H1 (cell line): Measurements from ENCODE around the gene IGLL1. TPM values are rescaled to one million over a fixed set of nuclear protein-coding genes. Genes with fewer than 3 reads are reported as not detected.

Experiments
- KDM5A ChIP-seq: fragments of 200-600 bp; IDR thresholded peaks from 2 replicates; pipeline ENCODE4 v1.7.1; 2012; ENCODE audit warnings: mild to moderate bottlenecking, low read length, inconsistent platforms, mixed read lengths
- RXRA ChIP-seq: IDR thresholded peaks from 2 replicates; pipeline ENCODE4 v1.6.1; 2011; ENCODE audit warnings: low read depth, mild to moderate bottlenecking, low read length, moderate library complexity; ENCODE audit not compliant: insufficient read depth
- SIX5 ChIP-seq: IDR thresholded peaks from 2 replicates; pipeline ENCODE4 v1.6.1; 2011; ENCODE audit warnings: mild to moderate bottlenecking, low read depth, low read length
- TAF1 ChIP-seq: IDR thresholded peaks from 2 replicates; pipeline ENCODE4 v1.6.1; 2011; ENCODE audit warnings: mild to moderate bottlenecking, low read depth, low read length
- TCF12 ChIP-seq: IDR thresholded peaks from 2 replicates; pipeline ENCODE4 v1.6.1; 2011; ENCODE audit warnings: low read depth, mild to moderate bottlenecking, low read length
- polyA plus RNA-seq, 7 experiments: library from polyadenylated mRNA; depleted of rRNA in 3 of 7; stranded (reverse) in 5 of 7; unstranded in 2 of 7; fragments of >200 nt in 5 of 7; fragments of 200-250 nt in 2 of 7; gene quantifications; 1 replicate in 5 of 7; 2 replicates in 1 of 7; 4 replicates in 1 of 7; pipeline versions ENCODE4 v1.2.1 to v1.2.3, GENCODE V29; 2011 to 2013; ENCODE audit warnings: missing spikeins in 2 of 7, mixed read lengths in 2 of 7
- small RNA-seq: library from polyadenylated mRNA; stranded (forward); fragments of <200 nt; extraction: miRNeasy Mini kit (QIAGEN cat#:217004); gene quantifications from one replicate; pipeline ENCODE3, GENCODE V24; 2013; ENCODE audit not compliant: insufficient read depth
- total RNA-seq: library from RNA; stranded (reverse); fragmentation: NEBNext Ultra II Directional; extraction: Animal tissue kit (Norgen Biotek cat#: 25700); gene quantifications from 2 replicates; pipeline ENCODE4 v1.2.1, GENCODE V29; 2021
- TF ChIP-seq, protein P1 (sequence below), 3 experiments: IDR thresholded peaks; 1 replicate in 2 of 3; 2 replicates in 1 of 3; pipeline versions ENCODE4 v1.5.1 to v1.6.1; 2011; ENCODE audit warnings: low read length in 3 of 3, mild to moderate bottlenecking in 3 of 3, inconsistent platforms in 2 of 3, low read depth in 1 of 3, moderate library complexity in 1 of 3; ENCODE audit not compliant: insufficient read depth in 1 of 3; ENCODE audit errors: control extremely low read depth in 1 of 3
- TF ChIP-seq, protein P2 (sequence below): IDR thresholded peaks from 2 replicates; pipeline ENCODE4 v1.6.1; 2012; ENCODE audit warnings: inconsistent platforms

The IGLL1 gene
- total and polyA plus RNA-seq, 2 of the 8 experiments (the other 6 are each of a cell fraction or from before 2014, with no cell fraction given): not detected

DNA sequence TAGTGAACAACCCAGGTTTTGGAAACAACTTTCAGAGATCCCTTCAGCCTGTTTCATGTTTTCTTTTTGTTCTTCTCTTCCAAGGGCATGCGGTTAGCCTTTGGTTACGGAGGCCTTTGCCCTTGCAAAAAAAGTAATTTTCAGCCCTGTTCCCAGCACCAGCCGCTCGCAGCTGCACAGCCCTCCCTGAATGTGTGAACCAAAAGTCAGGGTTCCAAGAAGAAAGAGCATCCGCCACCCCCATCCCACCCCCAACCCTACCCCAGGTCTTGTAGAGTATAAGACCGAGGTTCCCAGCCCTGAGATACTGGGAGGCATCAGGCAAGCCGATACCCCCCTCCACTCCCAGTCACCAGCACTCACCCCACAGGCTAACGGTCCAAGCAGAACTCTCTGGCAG, 56.4 kb downstream of the IGLL1 start (continued):
- TF ChIP-seq, protein P1, sequence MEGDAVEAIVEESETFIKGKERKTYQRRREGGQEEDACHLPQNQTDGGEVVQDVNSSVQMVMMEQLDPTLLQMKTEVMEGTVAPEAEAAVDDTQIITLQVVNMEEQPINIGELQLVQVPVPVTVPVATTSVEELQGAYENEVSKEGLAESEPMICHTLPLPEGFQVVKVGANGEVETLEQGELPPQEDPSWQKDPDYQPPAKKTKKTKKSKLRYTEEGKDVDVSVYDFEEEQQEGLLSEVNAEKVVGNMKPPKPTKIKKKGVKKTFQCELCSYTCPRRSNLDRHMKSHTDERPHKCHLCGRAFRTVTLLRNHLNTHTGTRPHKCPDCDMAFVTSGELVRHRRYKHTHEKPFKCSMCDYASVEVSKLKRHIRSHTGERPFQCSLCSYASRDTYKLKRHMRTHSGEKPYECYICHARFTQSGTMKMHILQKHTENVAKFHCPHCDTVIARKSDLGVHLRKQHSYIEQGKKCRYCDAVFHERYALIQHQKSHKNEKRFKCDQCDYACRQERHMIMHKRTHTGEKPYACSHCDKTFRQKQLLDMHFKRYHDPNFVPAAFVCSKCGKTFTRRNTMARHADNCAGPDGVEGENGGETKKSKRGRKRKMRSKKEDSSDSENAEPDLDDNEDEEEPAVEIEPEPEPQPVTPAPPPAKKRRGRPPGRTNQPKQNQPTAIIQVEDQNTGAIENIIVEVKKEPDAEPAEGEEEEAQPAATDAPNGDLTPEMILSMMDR (IDR thresholded peaks at IDR 0.05; ENCODE audit: control extremely low read depth in 1 of 3, insufficient read depth in 1 of 3, low read depth in 1 of 3, low read length in 3 of 3): no peak
- TF ChIP-seq KDM5A (no peak), RXRA (no peak), TCF12 (no peak), SIX5 (no peak), TAF1 (no peak)
- TF ChIP-seq, protein P2, sequence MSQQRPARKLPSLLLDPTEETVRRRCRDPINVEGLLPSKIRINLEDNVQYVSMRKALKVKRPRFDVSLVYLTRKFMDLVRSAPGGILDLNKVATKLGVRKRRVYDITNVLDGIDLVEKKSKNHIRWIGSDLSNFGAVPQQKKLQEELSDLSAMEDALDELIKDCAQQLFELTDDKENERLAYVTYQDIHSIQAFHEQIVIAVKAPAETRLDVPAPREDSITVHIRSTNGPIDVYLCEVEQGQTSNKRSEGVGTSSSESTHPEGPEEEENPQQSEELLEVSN: no peak

Small RNA genes within 50 kb of the gene (small RNA-seq; reads per million reads assigned to genes)
- not detected for gene AP000346.3

Other genes starting within 250 kb of the IGLL1 start
- 0.28 TPM in 1 of 2 replicates, not detected in the other for gene DRICH1, start 52.0 kb upstream of the IGLL1 start, total RNA-seq
- gene DRICH1, start 52.0 kb upstream of the IGLL1 start, polyA plus RNA-seq (2011; rRNA removed): 0.19 and 0.21 TPM in 2 replicates
- gene RGL4, start 110.7 kb upstream of the IGLL1 start, total RNA-seq: not detected in 2 replicates
- gene RGL4, start 110.7 kb upstream of the IGLL1 start, polyA plus RNA-seq (2011; rRNA removed): not detected in 2 replicates
- 2.6 and 3.2 TPM in 2 replicates for gene ZNF70, start 170.8 kb upstream of the IGLL1 start, total RNA-seq
- 1.1 and 1.2 TPM in 2 replicates for gene ZNF70, start 170.8 kb upstream of the IGLL1 start, polyA plus RNA-seq (2011; rRNA removed)
- 0.52 and 0.77 TPM in 2 replicates for gene VPREB3, start 174.1 kb upstream of the IGLL1 start, total RNA-seq
- gene VPREB3, start 174.1 kb upstream of the IGLL1 start, polyA plus RNA-seq (2011; rRNA removed): 4.0 and 4.6 TPM in 2 replicates
- 2.3 and 4.9 TPM in 2 replicates for gene C22orf15, start 182.7 kb upstream of the IGLL1 start, total RNA-seq
- 4.2 and 6.9 TPM in 2 replicates for gene C22orf15, start 182.7 kb upstream of the IGLL1 start, polyA plus RNA-seq (2011; rRNA removed)
- gene CHCHD10, start 187.7 kb upstream of the IGLL1 start, total RNA-seq: 94.5 and 104 TPM in 2 replicates
- gene CHCHD10, start 187.7 kb upstream of the IGLL1 start, polyA plus RNA-seq (2011; rRNA removed): 58.3 and 109 TPM in 2 replicates
- gene MMP11, start 192.6 kb upstream of the IGLL1 start, total RNA-seq: 9.6 and 10.2 TPM in 2 replicates
- gene MMP11, start 192.6 kb upstream of the IGLL1 start, polyA plus RNA-seq (2011; rRNA removed): 18.3 and 29.7 TPM in 2 replicates
- 116 and 124 TPM in 2 replicates for gene SMARCB1, start 206.7 kb upstream of the IGLL1 start, total RNA-seq
- 145 and 158 TPM in 2 replicates for gene SMARCB1, start 206.7 kb upstream of the IGLL1 start, polyA plus RNA-seq (2011; rRNA removed)